Natural killer cell (primary cell): Measurements from ENCODE around the gene ANK3. TPM values are rescaled to one million over a fixed set of nuclear protein-coding genes. Genes with fewer than 3 reads are reported as not detected.

Experiments used
- ATAC-seq, 3 donors: fragments of 150-1000 bp in 2 of 3; fragments of 200-7000 bp in 1 of 3; cut with Tn5 transposase; 1 replicate in 1 of 3; 2 replicates in 2 of 3; pipeline ENCODE4 v1.10.0; 2021; ENCODE audit warnings: mild to moderate bottlenecking in 2 of 3, moderate library complexity in 2 of 3
- DNase-seq, 2 donors: peaks; one replicate each; pipeline versions ENCODE4 v3.0.0 to v3.0.0-alpha.2; 2013 to 2021; ENCODE audit warnings: mixed read lengths in 1 of 2
- H3K27ac ChIP-seq: one replicate; pipeline ENCODE4 v1.5.1; 2013; ENCODE audit warnings: mild to moderate bottlenecking, low read length
- H3K27me3 ChIP-seq: one replicate; pipeline ENCODE4 v1.6.1; 2013; ENCODE audit warnings: low read length; ENCODE audit not compliant: control insufficient read depth, insufficient read depth
- H3K36me3 ChIP-seq: one replicate; pipeline ENCODE4 v1.6.1; 2013; ENCODE audit warnings: low read length; ENCODE audit not compliant: control insufficient read depth, insufficient read depth
- H3K4me1 ChIP-seq: one replicate; pipeline ENCODE4 v1.6.1; 2013; ENCODE audit warnings: low read length; ENCODE audit not compliant: control insufficient read depth, insufficient read depth
- H3K4me3 ChIP-seq: one replicate; pipeline ENCODE4 v1.5.1; 2013; ENCODE audit warnings: low read length
- H3K9me3 ChIP-seq: one replicate; pipeline ENCODE4 v1.6.1; 2013; ENCODE audit warnings: low read length; ENCODE audit not compliant: control insufficient read depth, insufficient read depth
- H3K27ac Mint-ChIP-seq, 2 donors: one replicate each; pipeline ENCODE4 v1.8.0; 2022; ENCODE audit warnings: mild to moderate bottlenecking in 2 of 2, mixed read lengths in 2 of 2, moderate library complexity in 1 of 2
- H3K27me3 Mint-ChIP-seq, 2 donors: one replicate each; pipeline ENCODE4 v1.8.0; 2022; ENCODE audit warnings: low read depth in 2 of 2, mixed read lengths in 2 of 2
- H3K36me3 Mint-ChIP-seq: one replicate; pipeline ENCODE4 v1.8.0; 2022; ENCODE audit warnings: mixed read lengths
- H3K4me1 Mint-ChIP-seq, 2 donors: one replicate each; pipeline ENCODE4 v1.8.0; 2022; ENCODE audit warnings: mixed read lengths in 2 of 2
- H3K4me3 Mint-ChIP-seq: one replicate; pipeline ENCODE4 v1.8.0; 2022; ENCODE audit warnings: mild to moderate bottlenecking, moderate library complexity, mixed read lengths
- H3K9me3 Mint-ChIP-seq, 2 donors: one replicate each; pipeline ENCODE4 v1.8.0; 2022; ENCODE audit warnings: mixed read lengths in 2 of 2
- WGBS: methylation state at CpG from one replicate; pipeline ENCODE4 v1.1.7; 2013; ENCODE audit warnings: missing lambda C conversion rate; ENCODE audit not compliant: insufficient coverage; 5-methylcytosine and 5-hydroxymethylcytosine counted together
- intact Hi-C: fragments of 100-400 bp; cut with micrococcal nuclease; formaldehyde crosslinking; loops from one replicate; pipeline ENCODE4 v1.14.2; 2022
- total RNA-seq, 4 donors: library from RNA; stranded (reverse); fragments of 120-200 nt in 1 of 4; gene quantifications; one replicate each; pipeline versions ENCODE4 v1.2.3 to v1.2.4, GENCODE V29; 2013 to 2022
- TF ChIP-seq, protein P1 (sequence below): fragments of 200-600 bp; IDR thresholded peaks from one replicate; pipeline ENCODE4 v1.8.0; 2022; ENCODE audit warnings: antibody characterized with exemption

The ANK3 gene
- total RNA-seq, 3 donors from 2014 or later (not counting 1 experiment from before 2014, with no cell fraction given), result 4.4 to 12.9 (median 11.4) TPM

DNA sequence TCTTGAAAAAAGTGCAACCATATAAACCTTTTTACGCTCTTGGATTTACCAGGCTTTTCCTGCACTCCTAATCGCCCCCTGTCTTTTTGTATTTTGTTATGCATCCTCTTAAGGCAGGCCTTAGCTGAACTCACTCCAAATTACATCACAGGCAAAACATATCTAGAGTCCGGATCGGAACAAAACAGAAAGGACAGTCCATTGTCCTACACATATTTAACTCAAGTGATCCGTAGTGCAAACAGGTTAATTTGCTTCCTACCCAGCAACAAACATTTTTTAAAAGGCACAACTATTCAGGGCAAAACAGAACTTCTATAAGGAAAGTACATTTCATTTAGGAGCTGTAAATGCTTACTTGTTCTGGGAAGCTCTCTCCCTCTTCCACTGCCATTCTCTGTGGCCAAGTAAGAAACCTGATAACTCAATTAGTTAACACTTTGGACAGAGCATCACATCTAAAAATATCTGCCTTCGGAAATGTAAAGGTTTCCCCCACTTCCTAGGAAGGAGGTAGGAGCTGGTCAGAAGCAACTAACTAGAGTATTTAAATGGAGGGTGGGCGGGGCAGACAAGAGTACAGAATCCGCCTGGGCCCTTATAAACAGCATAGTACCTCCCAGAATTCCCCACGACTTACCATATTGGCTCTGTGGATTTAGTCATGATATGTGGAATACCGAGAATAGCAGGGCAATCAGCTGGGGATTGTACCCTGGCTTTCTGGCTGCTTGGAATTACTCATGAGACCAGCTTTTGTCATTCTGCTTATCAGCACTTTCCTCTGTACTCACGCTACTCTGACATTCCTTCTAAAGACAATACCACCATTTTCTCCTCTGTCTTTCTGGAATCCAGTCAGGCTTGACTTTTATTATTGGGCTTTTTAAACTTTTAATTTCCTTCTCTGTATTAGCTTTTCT lies 89.5 kb downstream of the ANK3 start:
- intact Hi-C loops, result no loop called here
- Histone ChIP-seq H3K9me3 (no peaks in the 10 kb centered on the region), H3K27ac (no peak overlapping the region), H3K36me3 (no peaks in the 10 kb centered on the region), H3K4me3 (no peak overlapping the region), H3K4me1 (no peaks in the 10 kb centered on the region), H3K27me3 (no peaks in the 10 kb centered on the region)
- no peak for DNase-seq
- Mint-ChIP-seq H3K4me1 (no peaks in the 10 kb centered on the region), H3K27ac (no peak overlapping the region), H3K9me3 (no peaks in the 10 kb centered on the region), H3K27me3 (no peaks in the 10 kb centered on the region), H3K36me3 (no peaks in the 10 kb centered on the region), H3K4me3 (no peak overlapping the region)
- no peak for ATAC-seq
- WGBS, result 96% methylated on average over 10 of the region's 11 CpGs
- TF ChIP-seq, protein P1, sequence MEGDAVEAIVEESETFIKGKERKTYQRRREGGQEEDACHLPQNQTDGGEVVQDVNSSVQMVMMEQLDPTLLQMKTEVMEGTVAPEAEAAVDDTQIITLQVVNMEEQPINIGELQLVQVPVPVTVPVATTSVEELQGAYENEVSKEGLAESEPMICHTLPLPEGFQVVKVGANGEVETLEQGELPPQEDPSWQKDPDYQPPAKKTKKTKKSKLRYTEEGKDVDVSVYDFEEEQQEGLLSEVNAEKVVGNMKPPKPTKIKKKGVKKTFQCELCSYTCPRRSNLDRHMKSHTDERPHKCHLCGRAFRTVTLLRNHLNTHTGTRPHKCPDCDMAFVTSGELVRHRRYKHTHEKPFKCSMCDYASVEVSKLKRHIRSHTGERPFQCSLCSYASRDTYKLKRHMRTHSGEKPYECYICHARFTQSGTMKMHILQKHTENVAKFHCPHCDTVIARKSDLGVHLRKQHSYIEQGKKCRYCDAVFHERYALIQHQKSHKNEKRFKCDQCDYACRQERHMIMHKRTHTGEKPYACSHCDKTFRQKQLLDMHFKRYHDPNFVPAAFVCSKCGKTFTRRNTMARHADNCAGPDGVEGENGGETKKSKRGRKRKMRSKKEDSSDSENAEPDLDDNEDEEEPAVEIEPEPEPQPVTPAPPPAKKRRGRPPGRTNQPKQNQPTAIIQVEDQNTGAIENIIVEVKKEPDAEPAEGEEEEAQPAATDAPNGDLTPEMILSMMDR, result no peak

GRCh38 chr10:60299390-60299778 lies 90.3 kb downstream of the ANK3 start:
- TF ChIP-seq, protein P1, result no peak
- no peak overlapping the region for H3K4me3 ChIP-seq
- intact Hi-C loops, result no loop called here
- Mint-ChIP-seq H3K27me3 (no peaks in the 10 kb centered on the region), H3K4me1 (no peaks in the 10 kb centered on the region), H3K9me3 (no peaks in the 10 kb centered on the region), H3K36me3 (no peaks in the 10 kb centered on the region), H3K27ac (no peak overlapping the region), H3K4me3 (no peak overlapping the region)
- no peak overlapping the region for H3K27ac ChIP-seq
- no peaks in the 10 kb centered on the region for H3K27me3 ChIP-seq
- WGBS, result no CpG with 5 or more reads among the region's 1 CpG
- H3K36me3 ChIP-seq, result no peaks in the 10 kb centered on the region
- ATAC-seq, result no peak
- no peak for DNase-seq
- no peaks in the 10 kb centered on the region for H3K4me1 ChIP-seq
- H3K9me3 ChIP-seq, result no peaks in the 10 kb centered on the region

GRCh38 chr10:60298408-60299389 lies 91.0 kb downstream of the ANK3 start:
- no peaks in the 10 kb centered on the region for H3K36me3 Mint-ChIP-seq
- ATAC-seq (no peak), DNase-seq (no peak)
- no peak overlapping the region for H3K4me3 Mint-ChIP-seq
- H3K27me3 Mint-ChIP-seq, result no peaks in the 10 kb centered on the region
- Histone ChIP-seq H3K27ac (no peak overlapping the region), H3K4me3 (no peak overlapping the region), H3K9me3 (no peaks in the 10 kb centered on the region), H3K4me1 (no peaks in the 10 kb centered on the region), H3K36me3 (no peaks in the 10 kb centered on the region), H3K27me3 (no peaks in the 10 kb centered on the region)
- intact Hi-C loops, result no loop called here
- 97% methylated on average over 5 of the region's 9 CpGs for WGBS
- H3K27ac Mint-ChIP-seq, result no peak overlapping the region
- no peaks in the 10 kb centered on the region for H3K4me1 Mint-ChIP-seq
- H3K9me3 Mint-ChIP-seq, result no peaks in the 10 kb centered on the region
- TF ChIP-seq, protein P1, result no peak
